Measurements from ENCODE around the gene ZFAND3. TPM values are rescaled to one million over a fixed set of nuclear protein-coding genes. Genes with fewer than 3 reads are reported as not detected.

The ZFAND3 gene
- total and polyA plus RNA-seq, 2 donors (not counting 1 experiment from before 2014, with no cell fraction given) = 13.5 to 58.3 TPM

- peaks cover 52% of the 10 kb centered on the region for H3K4me1 Mint-ChIP-seq
- ATAC-seq (ENCODE audit: low read depth) (no peak), DNase-seq (no peak)
- CTCF ChIA-PET = interaction anchor here (0.6 to 1.3 kb wide), 2 partner anchors 14 to 1313 kb away, joined by 3 to 4 read pairs; no protein-coding TSS in a partner anchor
- no peak overlapping the region for H3K4me3 Mint-ChIP-seq
- no peak overlapping the region for H3K4me3 ChIP-seq (ENCODE audit: control extremely low read depth in 1 of 5, extremely low read depth in 1 of 5, insufficient read depth in 1 of 5, low read depth in 2 of 5, low read length in 4 of 5)
- peaks cover 84% of the 10 kb centered on the region for H4K20me1 ChIP-seq (ENCODE audit: control insufficient read depth, insufficient read depth, low read length, poor library complexity, severe bottlenecking)
- no peak overlapping the region for H3K27ac ChIP-seq (ENCODE audit: low read length in 2 of 2)
- no peaks in the 10 kb centered on the region for H3K27me3 Mint-ChIP-seq
- no peaks in the 10 kb centered on the region for H3K9me3 Mint-ChIP-seq (ENCODE audit: insufficient read depth)
- no peak overlapping the region for H3K4me2 ChIP-seq (replicated peaks; ENCODE audit: low read depth, low read length, poor library complexity, severe bottlenecking)
- no peak overlapping the region for H3K9ac ChIP-seq (ENCODE audit: low read length)
- H3K27ac Mint-ChIP-seq = no peak overlapping the region
- H3K9me3 ChIP-seq (ENCODE audit: control extremely low read depth in 1 of 3, control insufficient read depth in 2 of 3, insufficient read depth in 1 of 3, low read length in 2 of 3) = no peaks in the 10 kb centered on the region
- H3K36me3 ChIP-seq (replicated peaks in 1 of 2; ENCODE audit: control extremely low read depth in 1 of 2, control insufficient read depth in 1 of 2, extremely low read depth in 1 of 2, insufficient read depth in 2 of 2, low read length in 1 of 2) = no peaks in the 10 kb centered on the region
- WGBS (ENCODE audit: insufficient coverage) = 100% methylated on average over 2 of the region's 6 CpGs
- POLR2A ChIA-PET = no interaction called here
- peaks cover 98% of the 10 kb centered on the region for H3K79me2 ChIP-seq (ENCODE audit: control insufficient read depth, insufficient read depth, low read length)
- intact Hi-C loops (cut with micrococcal nuclease) = no loop called here
- no peaks in the 10 kb centered on the region for H3K27me3 ChIP-seq (replicated peaks in 1 of 4; ENCODE audit: control extremely low read depth in 1 of 4, control insufficient read depth in 3 of 4, insufficient read depth in 4 of 4, low read length in 3 of 4)
- H3K4me1 ChIP-seq (ENCODE audit: control insufficient read depth in 2 of 2, insufficient read depth in 2 of 2, low read length in 2 of 2) = peaks cover 6 to 7% of the 10 kb centered on the region in 2 donors
- no peak for TF ChIP-seq CTCF (IDR thresholded peaks at IDR 0.05)
- no peak for TF ChIP-seq EZH2 (IDR thresholded peaks at IDR 0.05; ENCODE audit: borderline replicate concordance, insufficient read depth, low read depth, low read length, poor library complexity, severe bottlenecking)
- no peak overlapping the region for H2AFZ ChIP-seq (ENCODE audit: insufficient read depth, low read depth, low read length, poor library complexity, severe bottlenecking)
These were observed 25.7 kb downstream of the ZFAND3 start for GRCh38 chr6:37845026-37845911.

GRCh38 chr6:37845930-37846329, 26.4 kb downstream of the ZFAND3 start:
- CTCF ChIA-PET = interaction anchor here (1.3 kb wide), 1 partner anchor 13 kb away, joined by 4 read pairs; no protein-coding TSS in a partner anchor
- TF ChIP-seq CTCF (IDR thresholded peaks at IDR 0.05) = no peak
- no peak for TF ChIP-seq EZH2 (IDR thresholded peaks at IDR 0.05; ENCODE audit: borderline replicate concordance, insufficient read depth, low read depth, low read length, poor library complexity, severe bottlenecking)
- no peak overlapping the region for H3K27ac ChIP-seq (ENCODE audit: low read length in 2 of 2)
- no peak overlapping the region for H3K4me3 ChIP-seq (ENCODE audit: control extremely low read depth in 1 of 5, extremely low read depth in 1 of 5, insufficient read depth in 1 of 5, low read depth in 2 of 5, low read length in 4 of 5)
- peaks cover 11 to 13% of the 10 kb centered on the region in 2 donors for H3K4me1 ChIP-seq (ENCODE audit: control insufficient read depth in 2 of 2, insufficient read depth in 2 of 2, low read length in 2 of 2)
- POLR2A ChIA-PET = no interaction called here
- Mint-ChIP-seq H3K4me1 (peaks cover 53% of the 10 kb centered on the region), H3K27ac (no peak overlapping the region), H3K9me3 (ENCODE audit: insufficient read depth) (no peaks in the 10 kb centered on the region), H3K4me3 (no peak overlapping the region), H3K27me3 (no peaks in the 10 kb centered on the region)
- intact Hi-C loops (cut with micrococcal nuclease) = no loop called here
- H3K4me2 ChIP-seq (replicated peaks; ENCODE audit: low read depth, low read length, poor library complexity, severe bottlenecking) = no peak overlapping the region
- peaks cover 84% of the 10 kb centered on the region for H4K20me1 ChIP-seq (ENCODE audit: control insufficient read depth, insufficient read depth, low read length, poor library complexity, severe bottlenecking)
- H3K79me2 ChIP-seq (ENCODE audit: control insufficient read depth, insufficient read depth, low read length) = peaks cover 98% of the 10 kb centered on the region
- H3K27me3 ChIP-seq (replicated peaks in 1 of 4; ENCODE audit: control extremely low read depth in 1 of 4, control insufficient read depth in 3 of 4, insufficient read depth in 4 of 4, low read length in 3 of 4) = no peaks in the 10 kb centered on the region
- no peaks in the 10 kb centered on the region for H3K36me3 ChIP-seq (replicated peaks in 1 of 2; ENCODE audit: control extremely low read depth in 1 of 2, control insufficient read depth in 1 of 2, extremely low read depth in 1 of 2, insufficient read depth in 2 of 2, low read length in 1 of 2)
- H3K9ac ChIP-seq (ENCODE audit: low read length) = no peak overlapping the region
- ATAC-seq (ENCODE audit: low read depth) = no peak
- no peak for DNase-seq
- no peaks in the 10 kb centered on the region for H3K9me3 ChIP-seq (ENCODE audit: control extremely low read depth in 1 of 3, control insufficient read depth in 2 of 3, insufficient read depth in 1 of 3, low read length in 2 of 3)
- no peak overlapping the region for H2AFZ ChIP-seq (ENCODE audit: insufficient read depth, low read depth, low read length, poor library complexity, severe bottlenecking)
